ACHN (cell line): ENCODE results near the gene ABCC12.
"Not testable (repeated sequence)": the region's sequence is repeated elsewhere in the genome, so short reads cannot be mapped to it uniquely, and the experiment has no call there.

Experiments
- DNase-seq: peaks from one replicate; pipeline ENCODE4 v3.0.0-alpha.2; 2015
- in situ Hi-C: cut with HindIII; loops from 2 replicates; pipeline ENCODE4 v1.10.0; 2017; ENCODE audit warnings: low sequenced_read_pairs, low pct_ligation_motif_present, low pct_unique_long_range_greater_than_20kb

ABCC12 gene

DNA sequence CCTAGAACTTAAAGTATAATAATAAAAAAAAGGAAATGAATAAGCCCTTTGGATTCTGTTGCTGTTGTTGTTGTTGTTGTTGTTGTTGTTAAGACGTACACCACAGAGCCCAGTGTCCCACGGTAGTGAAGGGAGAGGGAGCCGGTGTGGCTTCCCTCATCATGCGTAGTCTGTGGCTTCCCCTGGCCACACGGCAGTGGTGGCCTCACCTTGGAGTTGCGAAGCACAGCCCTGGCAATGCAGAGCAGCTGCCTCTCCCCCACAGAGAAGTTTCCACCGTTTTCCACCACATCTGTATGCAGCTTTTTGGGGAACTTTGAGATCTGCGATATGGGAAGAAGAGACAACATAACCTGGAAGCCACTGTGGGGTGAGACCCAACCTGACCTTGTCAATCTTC lies 14.1 kb upstream of the ABCC12 start:
- no peak for DNase-seq
- in situ Hi-C loops = no loop called here

DNA sequence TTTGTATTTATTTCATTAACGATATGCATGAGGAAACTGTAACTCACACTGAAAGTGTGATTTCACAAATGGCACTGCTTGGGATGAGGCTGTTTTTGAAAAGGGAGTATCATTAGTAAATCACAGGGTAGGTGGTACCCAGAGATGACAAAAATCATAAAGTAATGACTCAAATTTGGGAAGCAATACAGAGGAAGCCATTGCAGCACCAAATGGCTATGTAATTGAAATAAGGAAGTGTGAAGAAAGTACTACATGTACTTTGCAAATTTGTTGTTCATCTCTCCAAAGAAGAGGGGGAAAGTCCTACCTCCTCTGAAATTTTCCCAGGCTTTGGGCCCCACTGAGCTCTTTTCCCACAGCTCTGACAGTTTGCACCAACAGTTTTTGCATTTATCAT lies 12.3 kb upstream of the ABCC12 start:
- in situ Hi-C loops = no loop called here
- DNase-seq = no peak

DNA sequence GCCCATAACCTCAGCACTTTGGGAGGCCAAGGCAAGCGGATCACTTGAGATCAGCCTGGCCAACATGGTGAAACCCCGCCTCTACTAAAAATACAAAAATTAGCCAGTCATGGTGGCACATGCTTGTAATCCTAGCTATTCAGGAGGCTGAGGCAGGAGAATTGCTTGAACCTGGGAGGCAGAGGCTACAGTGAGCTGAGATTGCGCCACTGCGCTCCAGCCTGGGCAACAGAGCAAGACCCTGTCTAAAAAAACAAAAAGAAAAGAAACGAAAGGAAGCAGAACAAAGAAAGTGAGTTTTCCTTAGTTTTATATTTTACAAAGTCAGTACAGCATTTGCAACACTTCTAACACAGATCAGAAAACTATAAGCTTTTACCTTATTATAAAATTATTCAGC lies 10.8 kb upstream of the ABCC12 start:
- in situ Hi-C loops, DNase-seq: not testable (repeated sequence)

DNA sequence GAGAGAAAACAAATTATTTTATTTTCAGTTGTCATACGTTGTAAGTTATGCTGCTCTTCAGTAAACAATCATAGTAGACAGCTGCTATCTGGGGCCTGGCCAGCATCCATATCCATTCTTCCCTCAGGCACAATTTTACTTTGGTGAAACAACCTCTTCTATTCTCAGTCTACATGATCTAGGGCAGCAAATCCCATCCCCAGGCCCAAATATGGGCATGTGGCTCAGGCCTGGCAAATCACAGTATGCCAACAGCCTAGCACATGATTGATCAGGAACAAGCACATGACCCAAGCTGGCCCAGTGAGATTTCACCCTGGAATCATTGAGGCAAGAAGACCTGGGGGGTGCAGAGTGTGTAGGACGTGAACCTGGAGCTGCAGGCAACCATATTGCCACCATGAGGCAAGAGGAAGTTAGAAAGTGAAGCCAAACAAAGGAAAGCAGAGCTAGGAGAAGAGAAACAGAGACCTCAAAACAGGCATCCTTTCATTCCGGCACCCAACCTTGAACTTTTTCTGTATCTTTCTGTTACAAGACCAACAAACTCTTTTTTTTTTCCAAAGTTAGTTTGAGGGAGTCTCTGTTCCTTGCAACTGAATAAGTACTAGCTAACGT lies 10.3 kb upstream of the ABCC12 start:
- in situ Hi-C loops = no loop called here
- DNase-seq = no peak

DNA sequence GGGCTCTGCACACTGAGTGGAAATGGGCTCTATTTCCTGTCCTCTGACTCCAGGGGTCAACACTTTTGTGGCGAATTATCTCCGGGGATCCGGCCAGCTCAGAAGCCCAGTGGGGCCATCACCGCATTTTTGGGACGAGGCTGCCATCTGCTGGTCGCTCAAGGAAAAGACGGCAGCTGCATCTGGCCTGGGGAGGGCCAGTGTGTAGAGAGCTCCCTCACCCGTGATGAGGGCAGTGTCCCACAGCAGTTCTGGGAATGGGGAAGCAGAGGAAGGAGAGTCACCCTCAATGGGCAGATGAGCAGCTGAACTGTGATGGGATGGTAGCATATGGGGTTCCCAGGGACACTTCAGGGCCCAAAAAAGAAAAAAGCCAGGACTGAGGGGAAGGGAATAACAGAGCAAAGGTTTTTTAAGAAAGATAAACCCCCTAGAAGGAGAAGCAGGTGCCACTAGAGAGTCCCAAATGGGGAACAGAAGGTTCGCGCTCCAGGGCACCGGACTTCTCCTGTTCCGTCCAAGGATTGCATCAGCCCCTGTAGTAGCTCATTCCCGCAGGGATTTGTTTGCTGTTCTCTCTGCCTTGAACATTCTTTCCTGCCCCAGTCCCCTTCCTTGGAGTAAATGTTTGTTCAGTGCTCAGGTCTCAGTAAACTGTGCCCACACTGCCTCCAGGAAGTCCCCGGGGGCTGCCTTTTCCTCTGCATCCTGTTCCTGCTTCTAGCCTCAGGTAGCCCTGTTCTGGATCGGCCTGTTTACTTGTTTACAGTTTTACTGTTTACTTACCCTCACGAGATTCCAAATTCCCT lies 9.3 kb upstream of the ABCC12 start:
- peak; percentile 78 for DNase-seq
- in situ Hi-C loops = no loop called here

DNA sequence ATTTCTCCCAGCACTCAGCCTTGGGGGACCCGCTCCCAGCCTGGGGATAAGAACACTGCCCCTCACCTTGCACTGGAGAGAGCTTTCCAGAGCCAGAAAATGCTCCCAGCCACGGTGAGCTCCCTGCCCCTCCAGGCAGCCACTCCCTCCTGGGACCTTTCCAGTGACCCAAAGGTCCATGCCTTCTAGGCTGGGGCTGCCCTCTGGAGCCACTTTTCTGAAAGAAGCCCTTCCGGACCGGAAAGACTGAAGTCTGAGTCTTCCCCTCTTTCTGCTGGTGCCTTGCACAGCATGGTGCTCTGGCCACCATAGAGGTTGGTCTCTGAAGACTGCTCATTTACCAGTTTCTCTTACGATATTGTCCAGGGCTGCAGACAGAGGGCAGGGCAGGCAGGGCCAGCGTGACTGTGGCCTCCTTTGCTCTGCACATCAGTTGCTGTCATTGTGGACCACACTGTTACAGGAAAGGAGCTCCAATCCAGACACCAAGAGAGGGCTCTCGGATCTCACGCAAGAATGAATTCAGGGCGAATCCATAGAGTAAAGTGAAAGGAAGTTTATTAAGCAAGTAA lies 7.1 kb upstream of the ABCC12 start:
- in situ Hi-C loops = no loop called here
- no peak for DNase-seq

DNA sequence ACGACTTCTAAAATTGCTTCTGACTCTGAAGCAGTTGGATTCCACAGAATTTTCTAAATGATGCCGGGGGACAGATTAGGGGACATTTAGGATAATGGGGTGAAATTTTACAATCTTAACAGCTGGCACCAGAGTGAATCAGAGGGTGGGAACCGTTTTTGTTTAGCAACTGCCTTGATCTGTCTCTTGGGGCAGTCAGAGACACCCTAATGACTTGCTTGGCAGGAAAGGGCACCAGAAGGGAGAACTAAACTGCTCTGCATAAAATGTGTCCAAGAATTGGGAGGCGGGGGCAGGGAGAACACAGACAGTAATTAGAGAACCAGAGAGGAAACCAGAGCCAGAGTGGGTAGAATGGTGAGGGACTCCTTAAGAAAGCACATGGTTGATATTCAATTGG lies 6.1 kb upstream of the ABCC12 start:
- in situ Hi-C loops = no loop called here
- no peak for DNase-seq

DNA sequence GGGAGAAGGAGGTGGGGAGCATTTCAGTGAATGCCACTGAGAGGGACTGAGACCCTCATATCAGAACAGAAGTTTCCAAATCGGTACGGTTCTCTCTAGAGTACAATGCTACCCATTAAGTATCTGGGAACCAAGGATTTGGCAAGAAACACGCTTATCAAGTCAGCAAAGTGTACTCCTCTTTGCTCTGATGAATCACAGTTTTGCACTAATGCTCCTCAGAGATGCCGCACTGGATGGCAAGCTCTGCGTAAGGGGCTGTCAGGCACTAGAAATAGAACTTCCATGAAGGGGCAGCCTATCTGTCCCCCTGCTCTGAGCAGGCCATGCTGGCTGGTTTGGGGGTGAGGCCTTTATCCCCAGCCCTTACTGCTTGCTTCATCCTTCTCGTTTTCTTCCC lies 4.8 kb upstream of the ABCC12 start:
- in situ Hi-C loops = no loop called here
- no peak for DNase-seq

DNA sequence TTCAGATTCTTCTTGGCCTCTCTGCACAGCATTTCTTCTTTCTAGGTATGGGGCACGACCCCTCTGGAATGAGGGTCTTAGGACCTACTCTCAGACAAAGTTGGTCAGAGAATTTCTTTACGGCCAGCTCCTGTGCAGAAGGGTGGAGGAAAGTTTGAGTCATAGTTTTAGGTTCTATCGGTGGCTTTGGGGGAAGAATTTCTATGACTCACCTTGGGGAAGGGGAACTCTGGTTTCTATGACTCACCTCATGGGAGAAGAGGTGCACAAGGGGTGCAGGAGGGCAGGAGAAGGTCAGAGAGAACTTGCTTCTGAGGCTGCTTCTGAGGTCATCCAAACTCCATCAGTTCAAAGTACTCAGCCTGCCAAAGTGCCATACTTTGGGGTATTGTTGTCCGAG lies 2.5 kb upstream of the ABCC12 start:
- DNase-seq = peak; percentile 61
- in situ Hi-C loops = no loop called here

DNA sequence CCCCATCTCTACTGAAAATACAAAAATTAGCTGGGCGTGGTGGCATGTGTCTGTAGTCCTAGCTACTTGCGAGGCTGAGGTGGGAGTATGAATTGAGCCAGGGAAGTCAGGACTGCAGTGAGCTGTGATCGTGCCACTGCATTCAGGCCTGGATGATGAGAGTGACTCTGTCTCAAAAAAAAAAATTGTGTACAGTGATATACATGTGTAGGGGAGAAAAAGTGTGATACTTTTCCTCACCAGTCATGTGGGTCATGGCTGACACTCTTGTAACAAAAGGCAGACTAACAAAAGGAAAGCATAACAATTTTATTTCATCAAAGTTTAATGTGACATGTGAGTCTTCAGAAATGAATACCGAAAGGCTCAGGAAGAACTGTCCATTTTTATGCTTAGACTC lies 2.0 kb upstream of the ABCC12 start:
- in situ Hi-C loops = no loop called here
- no peak for DNase-seq

DNA sequence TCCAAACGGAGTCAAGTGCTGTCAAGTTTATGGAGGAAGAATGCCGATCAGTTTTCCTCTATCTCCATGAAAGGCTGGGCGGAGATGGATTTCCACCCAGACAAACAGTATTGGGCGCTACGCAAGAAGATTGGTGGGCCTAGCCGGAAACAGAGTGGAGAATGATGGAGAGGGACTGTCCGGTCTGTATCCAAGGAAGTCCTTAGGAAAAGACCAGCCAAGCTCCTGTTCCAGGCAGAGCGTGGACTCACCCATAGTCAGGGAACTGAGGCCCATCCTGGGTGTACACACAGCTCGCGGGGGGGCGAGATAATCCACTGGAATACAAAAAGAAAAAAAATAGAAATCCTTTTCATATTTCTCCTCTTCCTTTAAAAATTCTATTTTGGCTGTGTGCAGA lies 1.5 kb upstream of the ABCC12 start:
- in situ Hi-C loops = no loop called here
- DNase-seq = no peak

DNA sequence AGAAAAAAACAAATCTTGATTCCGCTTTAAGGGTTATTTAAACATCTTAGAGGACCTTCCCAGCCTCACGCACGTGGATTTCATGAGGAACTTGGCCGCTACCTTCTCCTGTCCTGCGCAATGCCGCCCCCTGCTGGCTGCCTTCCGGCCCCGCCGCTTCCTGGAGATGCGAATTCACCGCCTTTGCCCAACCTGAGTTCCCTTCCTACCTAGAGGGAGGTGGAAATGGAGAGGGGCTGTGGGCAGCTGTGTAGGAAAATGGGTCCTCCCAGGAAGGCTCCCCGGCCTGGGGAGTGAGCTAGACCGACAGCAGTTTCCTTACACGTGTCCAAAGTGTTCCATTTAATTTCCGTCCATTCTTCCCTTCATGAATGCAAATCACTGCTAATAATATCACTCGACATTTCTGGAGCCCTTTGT lies 1.0 kb upstream of the ABCC12 start:
- in situ Hi-C loops = no loop called here

DNA sequence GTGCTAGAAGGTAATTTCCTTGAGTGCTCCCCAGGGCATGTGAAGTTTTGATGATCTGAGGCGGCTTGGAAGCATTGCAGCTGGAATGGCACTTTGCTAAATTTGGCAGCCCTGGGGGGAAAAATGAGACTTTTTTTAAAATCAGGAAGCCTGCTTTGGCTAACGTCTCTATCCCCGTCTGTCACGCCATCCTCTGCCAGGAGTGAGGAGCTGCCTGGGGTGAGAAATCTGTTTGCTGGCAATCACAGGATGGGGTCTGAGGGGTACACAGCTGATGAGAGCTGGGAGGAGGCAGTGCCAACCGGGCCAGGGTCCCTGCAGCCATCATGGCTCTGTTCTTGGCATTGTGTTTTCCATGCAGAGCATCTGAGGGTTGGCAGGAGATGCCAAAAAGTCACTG lies 2.0 kb downstream of the ABCC12 start:
- in situ Hi-C loops = no loop called here
- no peak for DNase-seq

More for the DNA sequence above, 1.0 kb upstream of the ABCC12 start:
- DNase-seq = peak; percentile 74

DNA sequence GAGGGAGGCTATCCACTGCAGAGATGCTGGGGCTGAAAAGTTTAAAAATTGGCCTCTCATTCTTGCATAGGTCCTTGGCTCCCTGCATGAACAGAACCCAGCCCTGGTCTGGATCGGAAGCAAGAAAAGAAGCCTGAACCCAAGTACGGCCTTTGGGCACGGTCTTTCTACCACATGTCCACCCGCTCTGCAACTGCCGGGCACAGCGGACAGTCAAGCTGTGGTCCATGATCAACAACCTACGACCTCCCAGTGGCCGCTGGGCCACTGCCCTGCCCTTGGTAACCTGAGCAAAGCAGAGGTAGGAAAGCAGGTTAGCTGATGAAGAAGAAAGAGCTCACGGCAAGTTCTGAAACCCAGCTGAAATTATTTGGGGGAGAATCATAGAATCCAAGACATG lies 3.6 kb downstream of the ABCC12 start:
- DNase-seq = no peak
- in situ Hi-C loops = no loop called here

DNA sequence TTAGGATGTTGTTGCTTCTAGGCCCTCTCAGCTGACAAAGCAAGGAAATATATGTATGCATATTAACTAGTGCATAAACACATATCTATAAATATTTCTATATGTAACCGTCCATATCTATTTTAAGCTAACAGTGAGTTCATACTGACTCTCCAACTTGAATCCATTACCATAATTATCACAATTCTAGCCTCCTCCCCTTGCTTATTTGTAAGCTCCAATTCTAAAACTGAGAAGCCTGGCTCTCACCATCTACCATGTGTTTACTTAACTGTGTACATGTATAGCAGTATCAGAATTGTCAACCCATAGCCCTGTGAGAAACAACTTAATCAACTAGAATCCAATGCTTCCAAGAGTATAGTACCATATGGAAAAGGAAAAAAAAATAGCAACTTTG lies 5.1 kb downstream of the ABCC12 start:
- in situ Hi-C loops = no loop called here

DNA sequence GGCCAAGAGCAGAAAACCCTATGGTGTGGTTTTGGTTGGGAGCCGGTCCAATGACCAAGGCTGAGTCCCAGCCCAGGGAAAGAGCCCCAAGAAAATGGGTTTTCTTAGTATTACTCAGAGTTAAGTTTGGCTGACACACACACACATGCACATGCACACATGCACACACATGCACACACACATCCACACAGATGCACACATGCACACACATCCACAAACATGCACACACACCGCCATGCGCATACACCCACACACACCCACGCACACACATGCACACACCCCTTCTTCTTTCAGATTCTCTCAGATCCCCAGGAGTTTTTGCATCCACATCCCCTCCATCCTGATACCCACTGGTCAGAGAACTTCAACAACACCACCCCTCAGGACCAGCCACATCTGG lies 9.1 kb downstream of the ABCC12 start:
- no peak for DNase-seq
- in situ Hi-C loops = no loop called here

More for the DNA sequence above, 5.1 kb downstream of the ABCC12 start:
- DNase-seq = no peak

DNA sequence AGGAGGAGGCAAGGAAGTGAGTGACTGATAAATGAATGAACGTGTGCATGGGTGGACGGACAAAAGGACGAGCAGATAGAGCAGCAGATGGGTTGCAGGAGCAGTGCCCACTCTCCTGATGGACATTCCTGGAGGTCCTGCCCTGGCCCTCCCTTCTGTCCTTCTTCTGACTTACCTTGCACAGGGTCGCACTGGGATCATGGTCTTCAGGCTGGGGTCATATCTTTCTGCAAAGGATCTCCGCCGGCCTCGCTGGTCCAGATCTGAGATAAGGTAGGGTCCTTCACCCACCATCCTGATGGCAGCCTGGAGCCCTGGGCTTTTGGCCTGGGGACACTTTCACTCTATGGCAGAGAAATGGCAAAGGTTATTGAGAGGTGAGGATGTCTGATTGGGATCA lies 9.7 kb downstream of the ABCC12 start:
- no peak for DNase-seq
- in situ Hi-C loops = no loop called here

DNA sequence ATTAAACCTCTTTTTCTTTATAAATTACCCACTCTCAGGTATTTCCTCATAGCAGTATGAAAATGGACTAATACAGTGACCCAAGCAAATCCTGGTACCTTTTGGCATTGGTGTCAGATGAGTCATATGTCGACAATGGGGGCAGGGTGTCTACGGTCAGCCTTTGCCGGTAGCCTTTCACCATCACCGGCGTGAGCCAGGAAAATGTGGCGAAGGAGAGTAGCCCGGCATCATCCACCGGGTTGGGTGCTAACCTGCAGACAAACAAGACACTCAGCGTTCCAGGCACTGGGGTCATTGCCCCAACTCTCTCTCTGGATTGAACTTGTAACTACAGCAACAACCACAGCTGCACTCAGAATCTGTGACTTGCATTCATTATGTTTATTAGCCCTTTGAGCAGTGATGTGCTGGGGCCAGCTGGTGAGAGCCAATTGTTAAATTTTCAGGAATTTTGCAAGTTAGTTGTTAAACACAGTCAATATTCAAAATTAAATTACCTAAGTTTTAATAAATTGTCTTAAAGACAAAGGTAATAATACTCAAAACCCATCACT lies 11.9 kb downstream of the ABCC12 start:
- no peak for DNase-seq
- in situ Hi-C loops = no loop called here

DNA sequence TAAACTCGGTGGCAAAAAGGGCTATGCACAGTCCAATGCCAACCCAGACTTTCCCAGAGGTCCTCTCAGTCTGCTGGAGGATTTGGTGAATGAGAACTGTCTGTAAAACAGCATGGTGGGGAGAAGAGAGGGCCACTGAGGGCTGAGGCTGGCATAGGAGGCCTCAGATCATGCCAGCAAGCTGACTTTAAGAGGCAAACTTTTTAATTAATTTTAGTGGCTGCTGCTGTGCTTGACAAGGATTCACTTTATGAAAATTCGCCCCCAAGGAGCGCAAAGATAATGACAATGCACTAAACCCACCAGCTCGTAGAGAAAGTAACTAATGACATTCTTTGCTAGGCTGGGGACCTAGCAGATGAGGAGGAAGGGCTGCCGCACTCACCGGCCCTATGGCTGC lies 15.0 kb downstream of the ABCC12 start:
- in situ Hi-C loops = no loop called here
- no peak for DNase-seq

DNA sequence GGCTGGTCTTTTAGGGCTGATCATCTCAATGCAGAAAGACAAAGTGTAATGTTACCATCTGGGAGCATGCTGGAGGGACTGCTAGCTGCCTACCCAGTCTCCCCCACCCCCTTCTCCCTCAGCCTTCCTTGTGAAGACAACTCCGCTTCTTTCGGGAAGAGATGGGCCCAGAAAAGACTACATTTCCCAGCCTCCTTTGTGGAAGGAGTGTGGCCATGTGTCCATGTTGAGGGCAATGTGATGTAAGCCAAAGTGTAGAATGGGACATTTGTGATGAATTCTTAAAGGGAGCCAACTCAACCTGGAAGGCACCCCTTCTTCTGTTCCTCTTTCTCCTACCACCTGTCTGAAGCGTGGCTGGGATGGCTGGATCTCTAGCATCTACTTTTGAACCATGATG lies 16.3 kb downstream of the ABCC12 start:
- in situ Hi-C loops = no loop called here
- DNase-seq = no peak
